Liver (tissue), 9 donors: ENCODE data around the gene CDC6. TPM values are rescaled to one million over a fixed set of nuclear protein-coding genes. Genes with fewer than 3 reads are reported as not detected.
A peak's percentile ranks its signal among the peaks of the same experiment; 100 is the strongest.

Experiments used
- DNase-seq: peaks from one replicate; pipeline ENCODE4 v3.0.0-alpha.2; 2017; ENCODE audit warnings: low spot score
- H3K27ac ChIP-seq, 2 donors: one replicate each; pipeline ENCODE4 v1.7.0; 2013; ENCODE audit warnings: inconsistent platforms in 2 of 2, low read length in 2 of 2, control low read depth in 1 of 2, low read depth in 1 of 2, mild to moderate bottlenecking in 1 of 2
- H3K27me3 ChIP-seq, 4 donors: one replicate each; pipeline versions ENCODE4 v1.6.1 to v1.7.0; 2013; ENCODE audit warnings: low read length in 3 of 4, inconsistent platforms in 1 of 4, mild to moderate bottlenecking in 1 of 4, moderate library complexity in 1 of 4; ENCODE audit not compliant: control insufficient read depth in 4 of 4, insufficient read depth in 4 of 4
- H3K36me3 ChIP-seq, 4 donors: one replicate each; pipeline versions ENCODE4 v1.6.1 to v1.7.0; 2013; ENCODE audit warnings: low read length in 3 of 4, mild to moderate bottlenecking in 3 of 4, low read depth in 1 of 4, moderate library complexity in 1 of 4; ENCODE audit not compliant: control insufficient read depth in 4 of 4, insufficient read depth in 3 of 4
- H3K4me1 ChIP-seq, 4 donors: one replicate each; pipeline versions ENCODE4 v1.6.1 to v1.7.0; 2013; ENCODE audit warnings: low read length in 3 of 4, mild to moderate bottlenecking in 3 of 4, moderate library complexity in 1 of 4; ENCODE audit not compliant: control insufficient read depth in 4 of 4, insufficient read depth in 4 of 4
- H3K4me3 ChIP-seq, 3 donors: one replicate each; pipeline versions ENCODE4 v1.6.1 to v1.7.0; 2013; ENCODE audit warnings: low read length in 3 of 3, control low read depth in 1 of 3, low read depth in 1 of 3, mild to moderate bottlenecking in 1 of 3
- H3K9ac ChIP-seq, 2 donors: one replicate each; pipeline ENCODE4 v1.7.0; 2013; ENCODE audit warnings: low read length in 2 of 2, mild to moderate bottlenecking in 2 of 2, moderate library complexity in 2 of 2, control low read depth in 1 of 2, low read depth in 1 of 2
- H3K9me3 ChIP-seq, 4 donors: one replicate each; pipeline versions ENCODE4 v1.6.1 to v1.7.0; 2013; ENCODE audit warnings: low read length in 3 of 4; ENCODE audit not compliant: control insufficient read depth in 4 of 4
- EGR1 ChIP-seq, 2 donors: IDR thresholded peaks; 2 replicates each; pipeline ENCODE4 v1.6.1; 2016 to 2018; ENCODE audit warnings: antibody characterized with exemption in 2 of 2, low read depth in 2 of 2
- FOXA1 ChIP-seq: IDR thresholded peaks from 2 replicates; pipeline ENCODE4 v1.6.1; 2016; ENCODE audit warnings: antibody characterized with exemption
- FOXA2 ChIP-seq: IDR thresholded peaks from 2 replicates; pipeline ENCODE4 v1.6.1; 2016; ENCODE audit warnings: antibody characterized with exemption
- GABPA ChIP-seq, 2 donors: IDR thresholded peaks in 1 of 2; conservative IDR thresholded peaks in 1 of 2; 2 replicates each; pipeline ENCODE4 v1.6.1; 2016; ENCODE audit warnings: antibody characterized with exemption in 2 of 2, mild to moderate bottlenecking in 1 of 2, moderate library complexity in 1 of 2
- HNF4A ChIP-seq, 2 donors: conservative IDR thresholded peaks; 2 replicates each; pipeline ENCODE4 v1.6.1; 2016; ENCODE audit warnings: antibody characterized with exemption in 2 of 2, mild to moderate bottlenecking in 2 of 2
- HNF4G ChIP-seq: IDR thresholded peaks from 2 replicates; pipeline ENCODE4 v1.6.1; 2016; ENCODE audit warnings: antibody characterized with exemption
- JUND ChIP-seq, 2 donors: IDR thresholded peaks; 2 replicates each; pipeline ENCODE4 v1.6.1; 2016; ENCODE audit warnings: antibody characterized with exemption in 2 of 2
- NR2F2 ChIP-seq: IDR thresholded peaks from 2 replicates; pipeline ENCODE4 v1.6.1; 2016; ENCODE audit warnings: antibody characterized with exemption
- RAD21 ChIP-seq, 2 donors: IDR thresholded peaks; 2 replicates each; pipeline ENCODE4 v1.6.1; 2016; ENCODE audit warnings: antibody characterized with exemption in 2 of 2, mild to moderate bottlenecking in 2 of 2
- RXRA ChIP-seq, 2 donors: IDR thresholded peaks; 2 replicates each; pipeline ENCODE4 v1.6.1; 2017 to 2018; ENCODE audit warnings: antibody characterized with exemption in 2 of 2, mild to moderate bottlenecking in 1 of 2
- SP1 ChIP-seq: IDR thresholded peaks from 2 replicates; pipeline ENCODE4 v1.6.1; 2018; ENCODE audit warnings: antibody characterized with exemption, mild to moderate bottlenecking
- TAF1 ChIP-seq: conservative IDR thresholded peaks from 2 replicates; pipeline ENCODE4 v1.6.1; 2016; ENCODE audit warnings: antibody characterized with exemption, mild to moderate bottlenecking
- YY1 ChIP-seq: IDR thresholded peaks from 2 replicates; pipeline ENCODE4 v1.6.1; 2016; ENCODE audit warnings: antibody characterized with exemption, mild to moderate bottlenecking
- WGBS: extraction: QIAGEN DNeasy Blood & Tissue Kit; methylation state at CpG from one replicate; pipeline ENCODE4 v1.1.7; 2013; 5-methylcytosine and 5-hydroxymethylcytosine counted together
- polyA plus RNA-seq, 2 donors: library from polyadenylated mRNA; stranded (reverse) in 1 of 2; unstranded in 1 of 2; fragments of 200-250 nt in 1 of 2; fragments of >200 nt in 1 of 2; fragmentation: Nextera tagmentation in 1 of 2; extraction: Ambion mirVana in 1 of 2; gene quantifications; one replicate each; pipeline versions ENCODE4 v1.2.1 to v1.2.3, GENCODE V29; 2013 to 2015
- total RNA-seq, 2 donors: library from RNA; depleted of rRNA; stranded (reverse); fragments of >200 nt; gene quantifications; one replicate each; pipeline ENCODE4 v1.2.3, GENCODE V29; 2014
- TF ChIP-seq, protein P1 (sequence below): fragments of 150-350 bp; IDR thresholded peaks from 2 replicates; pipeline ENCODE4 v1.5.1; 2017; ENCODE audit warnings: improper control_type of control experiment, low read depth, low read length; ENCODE audit not compliant: missing input control
- TF ChIP-seq, protein P2 (sequence below): IDR thresholded peaks from 2 replicates; pipeline ENCODE4 v1.6.1; 2016; ENCODE audit warnings: antibody characterized with exemption
- TF ChIP-seq, protein P3 (sequence below): IDR thresholded peaks from 2 replicates; pipeline ENCODE4 v1.6.1; 2016; ENCODE audit warnings: antibody characterized with exemption, mild to moderate bottlenecking
- donor health status: healthy.
- donor health status: healthy.
- donor health status: healthy.
- donor health status: healthy.
- donor health status: healthy.

CDC6 gene
- total and polyA plus RNA-seq, 4 donors, result 0.54 to 16.5 (median 2.5) TPM

DNA sequence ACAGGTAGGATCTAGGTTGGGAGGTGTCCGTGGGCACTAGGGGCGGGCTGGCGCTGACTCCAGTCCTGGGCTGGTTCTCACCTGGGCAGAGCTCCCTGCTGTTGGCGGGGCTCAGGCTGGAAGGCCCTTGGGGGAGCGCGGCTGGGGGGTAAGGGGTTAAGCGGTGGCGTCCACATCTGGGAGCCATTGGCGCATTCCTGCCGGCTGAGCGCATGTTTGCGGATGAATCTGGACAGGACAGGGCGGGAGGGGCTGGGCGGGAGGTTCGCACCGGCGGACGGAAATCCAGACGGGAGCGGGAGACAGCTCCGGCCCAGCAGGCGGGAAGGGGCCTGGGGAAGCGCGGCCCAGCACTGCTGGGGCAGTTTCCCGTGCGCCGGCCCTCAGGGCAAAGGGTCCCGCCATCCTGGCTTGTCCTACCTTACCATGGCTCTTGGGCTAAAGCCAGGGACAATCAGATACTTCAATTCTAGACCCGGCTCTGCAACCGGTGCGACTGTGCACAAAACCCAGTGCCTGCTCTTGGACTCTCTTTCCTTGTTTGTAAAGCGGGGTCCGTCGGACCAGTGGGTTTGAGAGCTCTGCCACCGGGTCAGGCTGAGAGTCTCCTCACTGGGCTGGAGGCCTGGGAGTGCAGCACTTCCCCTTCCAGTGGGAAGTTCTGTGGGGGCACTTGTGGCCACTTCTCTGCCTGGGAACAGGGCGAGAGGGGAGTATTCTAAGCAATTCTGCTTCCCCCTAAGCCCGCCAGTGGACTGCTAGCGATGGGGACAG is 29.1 kb downstream of the CDC6 start:
- Histone ChIP-seq H3K9ac (peak overlapping the region in 1 of 2 donors; percentile 48), H3K36me3 (no peaks in the 10 kb centered on the region), H3K4me3 (peak overlapping the region in 1 of 3 donors; percentile 21), H3K4me1 (peaks cover 44 to 83% (median 76%) of the 10 kb centered on the region in 4 donors), H3K27ac (peak overlapping the region; percentile 78 to 94), H3K9me3 (no peaks in the 10 kb centered on the region), H3K27me3 (no peaks in the 10 kb centered on the region)
- DNase-seq, result peak; percentile 58
- WGBS, result 16% methylated on average over 38 of the region's 38 CpGs
- TF ChIP-seq YY1 (peak; percentile 78), NR2F2 (no peak), JUND (IDR thresholded peaks at IDR 0.05) (peak in 1 of 2 donors; percentile 19), RXRA (IDR thresholded peaks at IDR 0.05) (peak; percentile 18 to 21), RAD21 (IDR thresholded peaks at IDR 0.05) (peak in 1 of 2 donors; percentile 22), GABPA (IDR thresholded peaks at IDR 0.05 in 1 of 2, conservative IDR thresholded peaks at IDR 0.05 in 1 of 2) (no peak), HNF4A (conservative IDR thresholded peaks at IDR 0.05) (peak in 1 of 2 donors; percentile 11), EGR1 (IDR thresholded peaks at IDR 0.05; ENCODE audit: low read depth in 2 of 2) (no peak)

DNA sequence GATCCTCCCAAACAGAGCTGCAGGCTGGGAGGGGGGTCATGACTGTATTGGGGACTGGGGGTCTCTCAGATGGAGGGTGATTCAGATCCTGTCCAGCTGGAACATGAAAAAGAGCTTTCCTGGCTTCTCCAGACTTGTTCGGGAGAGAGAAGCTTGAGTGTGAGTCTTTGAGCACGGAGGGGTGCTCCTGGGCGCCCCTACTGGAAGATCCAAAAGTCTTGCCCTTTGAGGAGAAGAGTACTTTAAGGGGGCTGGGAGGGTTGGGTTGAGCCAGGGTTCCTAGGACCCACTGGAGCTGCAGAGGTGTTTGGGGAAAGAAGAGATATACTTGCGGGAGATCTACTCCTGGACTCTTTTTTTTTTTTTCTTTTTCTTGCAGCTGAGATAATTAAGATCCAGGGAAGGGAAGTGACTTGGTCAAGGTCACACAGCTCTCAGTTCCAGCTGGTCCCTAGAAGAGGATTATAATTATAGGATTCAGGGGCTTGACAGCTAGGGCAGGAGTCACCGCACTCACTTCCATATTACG is 29.7 kb downstream of the CDC6 start:
- no peaks in the 10 kb centered on the region for H3K27me3 ChIP-seq
- DNase-seq, result peak; percentile 64
- no peaks in the 10 kb centered on the region for H3K9me3 ChIP-seq
- TF ChIP-seq RXRA (IDR thresholded peaks at IDR 0.05), result no peak
- TF ChIP-seq EGR1 (IDR thresholded peaks at IDR 0.05; ENCODE audit: low read depth in 2 of 2), result no peak
- no peak for TF ChIP-seq NR2F2
- no peak for TF ChIP-seq FOXA2
- TF ChIP-seq, protein P1, sequence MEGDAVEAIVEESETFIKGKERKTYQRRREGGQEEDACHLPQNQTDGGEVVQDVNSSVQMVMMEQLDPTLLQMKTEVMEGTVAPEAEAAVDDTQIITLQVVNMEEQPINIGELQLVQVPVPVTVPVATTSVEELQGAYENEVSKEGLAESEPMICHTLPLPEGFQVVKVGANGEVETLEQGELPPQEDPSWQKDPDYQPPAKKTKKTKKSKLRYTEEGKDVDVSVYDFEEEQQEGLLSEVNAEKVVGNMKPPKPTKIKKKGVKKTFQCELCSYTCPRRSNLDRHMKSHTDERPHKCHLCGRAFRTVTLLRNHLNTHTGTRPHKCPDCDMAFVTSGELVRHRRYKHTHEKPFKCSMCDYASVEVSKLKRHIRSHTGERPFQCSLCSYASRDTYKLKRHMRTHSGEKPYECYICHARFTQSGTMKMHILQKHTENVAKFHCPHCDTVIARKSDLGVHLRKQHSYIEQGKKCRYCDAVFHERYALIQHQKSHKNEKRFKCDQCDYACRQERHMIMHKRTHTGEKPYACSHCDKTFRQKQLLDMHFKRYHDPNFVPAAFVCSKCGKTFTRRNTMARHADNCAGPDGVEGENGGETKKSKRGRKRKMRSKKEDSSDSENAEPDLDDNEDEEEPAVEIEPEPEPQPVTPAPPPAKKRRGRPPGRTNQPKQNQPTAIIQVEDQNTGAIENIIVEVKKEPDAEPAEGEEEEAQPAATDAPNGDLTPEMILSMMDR, result no peak
- no peak for TF ChIP-seq TAF1
- no peak for TF ChIP-seq SP1
- TF ChIP-seq, protein P2, sequence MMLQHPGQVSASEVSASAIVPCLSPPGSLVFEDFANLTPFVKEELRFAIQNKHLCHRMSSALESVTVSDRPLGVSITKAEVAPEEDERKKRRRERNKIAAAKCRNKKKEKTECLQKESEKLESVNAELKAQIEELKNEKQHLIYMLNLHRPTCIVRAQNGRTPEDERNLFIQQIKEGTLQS, result no peak
- TF ChIP-seq HNF4A (conservative IDR thresholded peaks at IDR 0.05), result no peak
- TF ChIP-seq, protein P3, sequence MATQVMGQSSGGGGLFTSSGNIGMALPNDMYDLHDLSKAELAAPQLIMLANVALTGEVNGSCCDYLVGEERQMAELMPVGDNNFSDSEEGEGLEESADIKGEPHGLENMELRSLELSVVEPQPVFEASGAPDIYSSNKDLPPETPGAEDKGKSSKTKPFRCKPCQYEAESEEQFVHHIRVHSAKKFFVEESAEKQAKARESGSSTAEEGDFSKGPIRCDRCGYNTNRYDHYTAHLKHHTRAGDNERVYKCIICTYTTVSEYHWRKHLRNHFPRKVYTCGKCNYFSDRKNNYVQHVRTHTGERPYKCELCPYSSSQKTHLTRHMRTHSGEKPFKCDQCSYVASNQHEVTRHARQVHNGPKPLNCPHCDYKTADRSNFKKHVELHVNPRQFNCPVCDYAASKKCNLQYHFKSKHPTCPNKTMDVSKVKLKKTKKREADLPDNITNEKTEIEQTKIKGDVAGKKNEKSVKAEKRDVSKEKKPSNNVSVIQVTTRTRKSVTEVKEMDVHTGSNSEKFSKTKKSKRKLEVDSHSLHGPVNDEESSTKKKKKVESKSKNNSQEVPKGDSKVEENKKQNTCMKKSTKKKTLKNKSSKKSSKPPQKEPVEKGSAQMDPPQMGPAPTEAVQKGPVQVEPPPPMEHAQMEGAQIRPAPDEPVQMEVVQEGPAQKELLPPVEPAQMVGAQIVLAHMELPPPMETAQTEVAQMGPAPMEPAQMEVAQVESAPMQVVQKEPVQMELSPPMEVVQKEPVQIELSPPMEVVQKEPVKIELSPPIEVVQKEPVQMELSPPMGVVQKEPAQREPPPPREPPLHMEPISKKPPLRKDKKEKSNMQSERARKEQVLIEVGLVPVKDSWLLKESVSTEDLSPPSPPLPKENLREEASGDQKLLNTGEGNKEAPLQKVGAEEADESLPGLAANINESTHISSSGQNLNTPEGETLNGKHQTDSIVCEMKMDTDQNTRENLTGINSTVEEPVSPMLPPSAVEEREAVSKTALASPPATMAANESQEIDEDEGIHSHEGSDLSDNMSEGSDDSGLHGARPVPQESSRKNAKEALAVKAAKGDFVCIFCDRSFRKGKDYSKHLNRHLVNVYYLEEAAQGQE, result no peak
- no peak for TF ChIP-seq JUND (IDR thresholded peaks at IDR 0.05)
- TF ChIP-seq FOXA1, result no peak
- TF ChIP-seq HNF4G, result no peak
- peak overlapping the region in 1 of 3 donors; percentile 13 for H3K4me3 ChIP-seq
- no peaks in the 10 kb centered on the region for H3K36me3 ChIP-seq
- peak overlapping the region; percentile 23 to 48 for H3K9ac ChIP-seq
- WGBS, result 17% methylated on average over 6 of the region's 6 CpGs
- peak overlapping the region; percentile 81 to 94 for H3K27ac ChIP-seq
- peaks cover 43 to 83% (median 76%) of the 10 kb centered on the region in 4 donors for H3K4me1 ChIP-seq
